Measurements from ENCODE around the gene SOHLH2.

Gene SOHLH2

GRCh38 chr13:36219883-36220282 lies 5.5 kb upstream of the SOHLH2 start:
- TF ChIP-seq CTCF (IDR thresholded peaks at IDR 0.05; ENCODE audit: insufficient read depth, low read depth, low read length, missing control alignments): no peak
- no peak for DNase-seq (ENCODE audit: low read depth)
- no peak overlapping the region for H3K4me3 ChIP-seq (ENCODE audit: low read length)

- no peak for TF ChIP-seq CTCF (IDR thresholded peaks at IDR 0.05; ENCODE audit: insufficient read depth, low read depth, low read length, missing control alignments)
- no peak overlapping the region for H3K4me3 ChIP-seq (ENCODE audit: low read length)
- no peak for DNase-seq (ENCODE audit: low read depth)
These were observed 3.1 kb upstream of the SOHLH2 start for GRCh38 chr13:36217456-36217855.

- H3K4me3 ChIP-seq (ENCODE audit: low read length): no peak overlapping the region
- no peak for TF ChIP-seq CTCF (IDR thresholded peaks at IDR 0.05; ENCODE audit: insufficient read depth, low read depth, low read length, missing control alignments)
- no peak for DNase-seq (ENCODE audit: low read depth)
These were observed 1.6 kb downstream of the SOHLH2 start for GRCh38 chr13:36212789-36213188.

- no peak for TF ChIP-seq CTCF (IDR thresholded peaks at IDR 0.05; ENCODE audit: insufficient read depth, low read depth, low read length, missing control alignments)
- no peak overlapping the region for H3K4me3 ChIP-seq (ENCODE audit: low read length)
- DNase-seq (ENCODE audit: low read depth): no peak
These were observed 2.8 kb downstream of the SOHLH2 start for GRCh38 chr13:36211567-36211966.

- TF ChIP-seq CTCF (IDR thresholded peaks at IDR 0.05; ENCODE audit: insufficient read depth, low read depth, low read length, missing control alignments): no peak
- no peak for DNase-seq (ENCODE audit: low read depth)
- H3K4me3 ChIP-seq (ENCODE audit: low read length): no peak overlapping the region
These were observed 3.6 kb downstream of the SOHLH2 start for GRCh38 chr13:36210738-36211137.

GRCh38 chr13:36207672-36208071 lies 6.7 kb downstream of the SOHLH2 start:
- no peak for DNase-seq (ENCODE audit: low read depth)

More at GRCh38 chr13:36207672-36208071, 6.7 kb downstream of the SOHLH2 start:
- H3K4me3 ChIP-seq (ENCODE audit: low read length): no peak overlapping the region
- no peak for TF ChIP-seq CTCF (IDR thresholded peaks at IDR 0.05; ENCODE audit: insufficient read depth, low read depth, low read length, missing control alignments)
